HTR-8/SVneo (cell line): ENCODE data around the gene ANKRD18B.
A peak's percentile ranks its signal among the peaks of the same experiment; 100 is the strongest.
"Not testable (repeated sequence)": the region's sequence is repeated elsewhere in the genome, so short reads cannot be mapped to it uniquely, and the experiment has no call there.

ENCODE experiments used
- DNase-seq: peaks from one replicate; pipeline ENCODE4 v3.0.0; 2011; ENCODE audit warnings: low spot score, mixed read lengths; ENCODE audit not compliant: insufficient read length
- FAIRE-seq: peaks from 2 replicates; lab custom pipeline; 2011; peaks lifted over from hg19 to GRCh38; lab: Jason Lieb, UNC

Gene ANKRD18B

GRCh38 chr9:33523397-33524305, at the start of gene ANKRD18B:
TSS of gene ANKRD18B (plus strand) at chr9:33524251. CDS start at chr9:33524490, 239 bp downstream.
- FAIRE-seq: not testable (repeated sequence)
- DNase-seq: peak; percentile 22

- FAIRE-seq (no peak), DNase-seq (no peak)
These were observed 48.7 kb upstream of the ANKRD18B start for GRCh38 chr9:33475357-33475756.

GRCh38 chr9:33476503-33476902, 47.5 kb upstream of the ANKRD18B start:
- no peak for FAIRE-seq
- no peak for DNase-seq

- DNase-seq: no peak
- no peak for FAIRE-seq
These were observed 43.9 kb upstream of the ANKRD18B start for GRCh38 chr9:33480106-33480505.

GRCh38 chr9:33480976-33481375, 43.1 kb upstream of the ANKRD18B start:
- FAIRE-seq (no peak), DNase-seq (no peak)

GRCh38 chr9:33485312-33485711, 38.7 kb upstream of the ANKRD18B start:
- DNase-seq, FAIRE-seq: not testable (repeated sequence)

- no peak for FAIRE-seq
- no peak for DNase-seq
These were observed 35.0 kb upstream of the ANKRD18B start for GRCh38 chr9:33489066-33489465.

GRCh38 chr9:33493819-33494218, 30.2 kb upstream of the ANKRD18B start:
- FAIRE-seq, DNase-seq: not testable (repeated sequence)

GRCh38 chr9:33498387-33498786, 25.7 kb upstream of the ANKRD18B start:
- no peak for DNase-seq
- FAIRE-seq: no peak

- peak; percentile 38 for DNase-seq
- FAIRE-seq: no peak
These were observed 17.3 kb upstream of the ANKRD18B start for GRCh38 chr9:33506626-33507370.

GRCh38 chr9:33510262-33511183, 13.5 kb upstream of the ANKRD18B start:
- peak; percentile 10 for DNase-seq
- no peak for FAIRE-seq

- DNase-seq, FAIRE-seq: not testable (repeated sequence)
These were observed 12.9 kb upstream of the ANKRD18B start for GRCh38 chr9:33511184-33511517.

- FAIRE-seq, DNase-seq: not testable (repeated sequence)
These were observed 11.5 kb upstream of the ANKRD18B start for GRCh38 chr9:33512535-33512934.

GRCh38 chr9:33515342-33515995, 8.6 kb upstream of the ANKRD18B start:
- not testable (repeated sequence) for DNase-seq, FAIRE-seq

- not testable (repeated sequence) for DNase-seq, FAIRE-seq
These were observed 7.7 kb upstream of the ANKRD18B start for GRCh38 chr9:33516397-33516796.

GRCh38 chr9:33517373-33517772, 6.7 kb upstream of the ANKRD18B start:
- DNase-seq (peak; percentile 15), FAIRE-seq (no peak)

GRCh38 chr9:33517934-33518577, 6.0 kb upstream of the ANKRD18B start:
- FAIRE-seq, DNase-seq: not testable (repeated sequence)

- not testable (repeated sequence) for DNase-seq, FAIRE-seq
These were observed 2.2 kb upstream of the ANKRD18B start for GRCh38 chr9:33521861-33522260.
